GM12878 (cell line): ENCODE data around the gene CCDC88C. TPM values are rescaled to one million over a fixed set of nuclear protein-coding genes. Genes with fewer than 3 reads are reported as not detected.

Experiments used
- ATAC-seq: fragments of 200-7000 bp; cut with Tn5 transposase; 3 replicates; pipeline ENCODE4 v1.9.1; 2020; ENCODE audit warnings: mild to moderate bottlenecking, moderate library complexity
- BruUV-seq: library from RNA; stranded (reverse); fragments of 400-500 nt; replicated peaks from 2 replicates; lab custom pipeline; 2021; lab: Mats Ljungman, UMichigan
- CTCF ChIA-PET: fragments of 300-600 bp; sonication (Branson Sonifier 250); formaldehyde crosslinking; extraction: SDS; loops from one replicate; lab custom pipeline; 2021; ENCODE audit warnings: inconsistent platforms; lab: Yijun Ruan, JAX
- POLR2A ChIA-PET: fragments of 350-600 bp; formaldehyde crosslinking; extraction: SDS; loops from one replicate; lab custom pipeline; 2021; ENCODE audit warnings: inconsistent platforms; lab: Charles Lee
- RAD21 ChIA-PET: fragments of 300-600 bp; sonication (Branson Sonifier 250); formaldehyde crosslinking; loops from one replicate; lab custom pipeline; 2023; ENCODE audit warnings: antibody characterized with exemption; ENCODE audit not compliant: unreplicated experiment; lab: Charles Lee
- SMC1A ChIA-PET: fragments of 300-600 bp; sonication (Branson Sonifier 250); formaldehyde crosslinking; loops from one replicate; lab custom pipeline; 2023; ENCODE audit not compliant: unreplicated experiment, uncharacterized antibody; lab: Charles Lee
- DNase-seq: peaks from one replicate; pipeline ENCODE4 v3.0.0-alpha.2; 2011; ENCODE audit warnings: low read depth, low spot score
- FAIRE-seq: peaks from 3 replicates; lab custom pipeline; 2011; peaks lifted over from hg19 to GRCh38; lab: Jason Lieb, UNC
- H2AFZ ChIP-seq: 2 replicates; pipeline ENCODE4 v1.6.0; 2011; ENCODE audit warnings: low read depth, low read length, control low read depth; ENCODE audit not compliant: control insufficient read depth
- H3K27ac ChIP-seq: 2 replicates; pipeline ENCODE4 v1.5.1; 2011; ENCODE audit warnings: control low read depth; ENCODE audit not compliant: control insufficient read depth, insufficient read depth
- H3K27me3 ChIP-seq, 2 experiments: replicated peaks in 1 of 2; 2 replicates each; pipeline versions ENCODE4 v1.6.0 to v1.6.1; 2011; ENCODE audit warnings: low read length in 1 of 2; ENCODE audit not compliant: control insufficient read depth in 2 of 2, insufficient read depth in 2 of 2
- H3K36me3 ChIP-seq, 2 experiments: 2 replicates each; pipeline ENCODE4 v1.5.1; 2011; ENCODE audit warnings: low read length in 1 of 2; ENCODE audit not compliant: control insufficient read depth in 2 of 2, insufficient read depth in 2 of 2
- H3K4me1 ChIP-seq: 2 replicates; pipeline ENCODE4 v1.6.1; 2011; ENCODE audit warnings: mild to moderate bottlenecking, low read length, moderate library complexity, mixed read lengths; ENCODE audit not compliant: control insufficient read depth, insufficient read depth
- H3K4me2 ChIP-seq: 2 replicates; pipeline ENCODE4 v1.6.0; 2011; ENCODE audit warnings: control low read depth; ENCODE audit not compliant: control insufficient read depth, insufficient read depth
- H3K4me3 ChIP-seq: fragments of 200-600 bp; sonication (generic); 2 replicates; pipeline ENCODE4 v1.5.1; 2016
- H3K79me2 ChIP-seq: 2 replicates; pipeline ENCODE4 v1.6.0; 2011; ENCODE audit warnings: low read length; ENCODE audit not compliant: control insufficient read depth, insufficient read depth
- H3K9ac ChIP-seq: 2 replicates; pipeline ENCODE4 v1.8.0; 2011; ENCODE audit warnings: low read length, control low read depth, mixed read lengths; ENCODE audit not compliant: control insufficient read depth, insufficient read depth
- H3K9me3 ChIP-seq: replicated peaks from 3 replicates; pipeline ENCODE4 v1.5.1; 2011; ENCODE audit warnings: mild to moderate bottlenecking, low read length; ENCODE audit not compliant: control insufficient read depth, insufficient read depth
- H4K20me1 ChIP-seq: 2 replicates; pipeline ENCODE4 v1.6.0; 2011; ENCODE audit not compliant: control insufficient read depth, insufficient read depth
- BACH1 ChIP-seq: fragments of 450-650 bp; IDR thresholded peaks from 2 replicates; pipeline ENCODE4 v1.6.1; 2017; ENCODE audit warnings: mild to moderate bottlenecking, borderline replicate concordance
- CREM ChIP-seq: IDR thresholded peaks from 2 replicates; pipeline ENCODE4 v1.6.1; 2014; ENCODE audit warnings: antibody characterized with exemption, low read depth
- IKZF1 ChIP-seq: fragments of 450-650 bp; conservative IDR thresholded peaks from 2 replicates; pipeline ENCODE4 v1.6.1; 2017; ENCODE audit warnings: antibody characterized with exemption, mild to moderate bottlenecking
- KAT2A ChIP-seq: conservative IDR thresholded peaks from 2 replicates; pipeline ENCODE4 v1.6.1; 2011; ENCODE audit warnings: low read depth, low read length; ENCODE audit not compliant: control insufficient read depth
- MAX ChIP-seq: IDR thresholded peaks from 2 replicates; pipeline ENCODE4 v1.6.1; 2012; ENCODE audit warnings: low read depth, low read length, improper control_type of control experiment
- MEF2A ChIP-seq: IDR thresholded peaks from 2 replicates; pipeline ENCODE4 v1.6.1; 2011; ENCODE audit warnings: low read depth, mild to moderate bottlenecking, low read length, moderate library complexity; ENCODE audit not compliant: insufficient read depth
- MYB ChIP-seq: fragments of 150-350 bp; IDR thresholded peaks from 2 replicates; pipeline ENCODE4 v1.6.1; 2014; ENCODE audit warnings: mild to moderate bottlenecking, low read depth, low read length, borderline replicate concordance
- NR2F1 ChIP-seq: fragments of 450-650 bp; conservative IDR thresholded peaks from 2 replicates; pipeline ENCODE4 v1.6.1; 2017; ENCODE audit warnings: mild to moderate bottlenecking
- PAX8 ChIP-seq: fragments of 450-650 bp; IDR thresholded peaks from 2 replicates; pipeline ENCODE4 v1.6.1; 2017; ENCODE audit warnings: mild to moderate bottlenecking, moderate library complexity
- POLR2AphosphoS2 ChIP-seq: IDR thresholded peaks from 2 replicates; pipeline ENCODE4 v1.6.1; 2011; ENCODE audit warnings: low read depth, mild to moderate bottlenecking, low read length, improper control_type of control experiment, moderate library complexity
- PRDM15 ChIP-seq: fragments of 450-650 bp; formaldehyde crosslinking; IDR thresholded peaks from 2 replicates; pipeline ENCODE4 v1.4.0; 2020; ENCODE audit warnings: mild to moderate bottlenecking, moderate library complexity
- SUZ12 ChIP-seq: fragments of 200-600 bp; sonication (generic); IDR thresholded peaks from one replicate; pipeline ENCODE4 v1.6.1; 2018; ENCODE audit warnings: antibody characterized with exemption, mild to moderate bottlenecking; ENCODE audit not compliant: unreplicated experiment
- TAF1 ChIP-seq: IDR thresholded peaks from 2 replicates; pipeline ENCODE4 v1.6.1; 2011; ENCODE audit warnings: mild to moderate bottlenecking, low read depth, low read length, borderline replicate concordance
- ZBTB11 ChIP-seq: fragments of 450-650 bp; formaldehyde crosslinking; IDR thresholded peaks from 2 replicates; pipeline ENCODE4 v1.5.0; 2022; ENCODE audit warnings: mild to moderate bottlenecking, missing genetic modification characterization
- ZNF384 ChIP-seq: IDR thresholded peaks from 2 replicates; pipeline ENCODE4 v1.6.1; 2012; ENCODE audit warnings: low read depth, mild to moderate bottlenecking, low read length, improper control_type of control experiment, borderline replicate concordance
- ZNF622 ChIP-seq: fragments of 450-650 bp; IDR thresholded peaks from 2 replicates; pipeline ENCODE4 v1.6.1; 2017; ENCODE audit warnings: mild to moderate bottlenecking, inconsistent platforms
- WGBS: methylation state at CpG from one replicate; pipeline ENCODE4 v1.1.6; 2016; ENCODE audit warnings: low lambda C conversion rate; ENCODE audit not compliant: insufficient replicate concordance, insufficient coverage; ENCODE audit errors: missing lambda C conversion rate; 5-methylcytosine and 5-hydroxymethylcytosine counted together
- in situ Hi-C: fragments of 300-500 bp; cut with MboI; formaldehyde crosslinking; loops from 9 replicates; pipeline ENCODE4 v1.14.3; 2018; ENCODE audit warnings: mixed read lengths
- intact Hi-C: fragments of 100-400 bp; cut with micrococcal nuclease; formaldehyde crosslinking; loops from one replicate; pipeline ENCODE4 v1.14.2; 2022; ENCODE audit not compliant: unreplicated experiment
- polyA plus RNA-seq, 11 experiments: library from polyadenylated mRNA; depleted of rRNA in 4 of 11; unstranded in 6 of 11; stranded (reverse) in 5 of 11; fragments of >200 nt; fragmentation: Nextera tagmentation in 4 of 11; fragmentation: Illumina TruSeq in 1 of 11; extraction: Ambion mirVana in 4 of 11; extraction: Trizol in 1 of 11; gene quantifications; 1 replicate in 1 of 11; 2 replicates in 10 of 11; pipeline versions ENCODE4 v1.2.1 to v1.2.3, GENCODE V29; 2011 to 2016; ENCODE audit warnings: inconsistent platforms in 2 of 11, missing spikeins in 2 of 11, low read depth in 1 of 11
- total RNA-seq, 4 experiments: library from RNA; depleted of rRNA in 3 of 4; stranded (reverse); fragments of >200 nt in 3 of 4; fragmentation: Illumina TruSeq in 1 of 4; extraction: Trizol in 1 of 4; gene quantifications; 2 replicates each; pipeline versions ENCODE4 v1.2.1 to v1.2.3, GENCODE V29; 2013 to 2021

The CCDC88C gene
- total and polyA plus RNA-seq, 10 of the 15 experiments (the other 5 are each of a cell fraction or from before 2014, with no cell fraction given), result 4.0 to 79.6 (median 36.6) TPM

GRCh38 chr14:91305650-91306431, 111.8 kb downstream of the CCDC88C start:
- Histone ChIP-seq H3K36me3 (peaks cover 49 to 56% of the 10 kb centered on the region in 2 experiments), H2AFZ (no peak overlapping the region), H3K4me2 (no peak overlapping the region), H3K4me3 (no peak overlapping the region), H3K27ac (no peak overlapping the region), H3K9me3 (no peaks in the 10 kb centered on the region), H4K20me1 (no peaks in the 10 kb centered on the region; the same call in 1 of the 2 replicates), H3K79me2 (no peaks in the 10 kb centered on the region), H3K9ac (no peak overlapping the region), H3K4me1 (peaks cover 18% of the 10 kb centered on the region), H3K27me3 (no peaks in the 10 kb centered on the region)
- FAIRE-seq (no peak), ATAC-seq (no peak), DNase-seq (no peak)
- CTCF ChIA-PET, result interaction anchor here (0.6 to 1.0 kb wide), 3 partner anchors 112 to 121 kb away, joined by 3 to 4 read pairs (median 3); partner anchors contain the start of gene CCDC88C
- intact Hi-C loops, result no loop called here
- POLR2A ChIA-PET, result no interaction called here
- SMC1A ChIA-PET, result interaction anchor here (1.0 to 1.6 kb wide), 2 partner anchors 9 to 23 kb away, joined by 3 to 4 read pairs; no protein-coding TSS in a partner anchor
- RAD21 ChIA-PET, result no interaction called here
- BruUV-seq, result no TSS peak
- WGBS, result 98% methylated on average over 10 of the region's 10 CpGs
- in situ Hi-C loops, result no loop called here
- TF ChIP-seq NR2F1, result no peak
- TF ChIP-seq IKZF1, result no peak
- TF ChIP-seq MAX, result no peak
- no peak for TF ChIP-seq CREM
- no peak for TF ChIP-seq ZBTB11 (CRISPR knock-in tag)
- TF ChIP-seq PAX8, result no peak
- no peak for TF ChIP-seq TAF1
- no peak for TF ChIP-seq KAT2A
- TF ChIP-seq ZNF384, result no peak
- TF ChIP-seq MEF2A, result no peak
- TF ChIP-seq BACH1, result no peak
- TF ChIP-seq MYB, result no peak
- no peak for TF ChIP-seq PRDM15 (CRISPR knock-in tag)
- no peak for TF ChIP-seq ZNF622
- no peak for TF ChIP-seq POLR2AphosphoS2
- no peak for TF ChIP-seq SUZ12
